ENCODE measurements around the gene CDC73. TPM values are rescaled to one million over a fixed set of nuclear protein-coding genes. Genes with fewer than 3 reads are reported as not detected.

CDC73 gene
- total and polyA plus RNA-seq, 2 donors (not counting 3 experiments of a cell fraction or from before 2014, with no cell fraction given), result 9.9 to 55.8 TPM

GRCh38 chr1:193184776-193185175 lies 62.9 kb downstream of the CDC73 start:
- Histone ChIP-seq H3K4me3 (replicated peaks in 1 of 3; ENCODE audit: insufficient read depth in 1 of 3, low read depth in 1 of 3, low read length in 3 of 3) (no peak overlapping the region), H3K27me3 (ENCODE audit: control insufficient read depth in 2 of 2, insufficient read depth in 2 of 2, low read length in 2 of 2) (no peaks in the 10 kb centered on the region), H3K9ac (replicated peaks; ENCODE audit: extremely low read depth, insufficient read depth, low read length) (no peak overlapping the region), H3K9me1 (replicated peaks; ENCODE audit: control insufficient read depth, extremely low read depth, insufficient read depth, low read length) (peaks cover 3% of the 10 kb centered on the region), H4K20me1 (replicated peaks; ENCODE audit: control insufficient read depth, extremely low read depth, insufficient read depth, low read length) (peaks cover 12% of the 10 kb centered on the region), H3K79me2 (ENCODE audit: control insufficient read depth, insufficient read depth, low read length) (peaks cover 53% of the 10 kb centered on the region), H2AFZ (ENCODE audit: low read depth, low read length) (no peak overlapping the region), H3K36me3 (ENCODE audit: control insufficient read depth in 2 of 2, extremely low read depth in 1 of 2, insufficient read depth in 2 of 2, low read length in 2 of 2) (no peaks in the 10 kb centered on the region), H3K4me1 (ENCODE audit: control insufficient read depth, extremely low read depth, insufficient read depth, low read length) (no peaks in the 10 kb centered on the region), H3K9me3 (replicated peaks; ENCODE audit: control insufficient read depth, insufficient read depth, low read length) (no peaks in the 10 kb centered on the region), H3K27ac (ENCODE audit: insufficient read depth, low read depth, low read length) (no peak overlapping the region), H3K4me2 (ENCODE audit: insufficient read depth, low read length) (no peak overlapping the region)
- no TSS peak for BruUV-seq (replicated peaks)
- no peak for TF ChIP-seq POLR2AphosphoS5 (IDR thresholded peaks at IDR 0.05; ENCODE audit: insufficient read depth, low read depth, low read length)
- TF ChIP-seq EZH2 (IDR thresholded peaks at IDR 0.05; ENCODE audit: borderline replicate concordance, low read depth, low read length, severe bottlenecking), result no peak
- TF ChIP-seq FOS (IDR thresholded peaks at IDR 0.05; ENCODE audit: borderline replicate concordance, insufficient read depth, low read length), result no peak
- no peak for TF ChIP-seq JUN (IDR thresholded peaks at IDR 0.05; ENCODE audit: borderline replicate concordance, insufficient read depth, insufficient read length, low read depth)
- TF ChIP-seq, protein P1, sequence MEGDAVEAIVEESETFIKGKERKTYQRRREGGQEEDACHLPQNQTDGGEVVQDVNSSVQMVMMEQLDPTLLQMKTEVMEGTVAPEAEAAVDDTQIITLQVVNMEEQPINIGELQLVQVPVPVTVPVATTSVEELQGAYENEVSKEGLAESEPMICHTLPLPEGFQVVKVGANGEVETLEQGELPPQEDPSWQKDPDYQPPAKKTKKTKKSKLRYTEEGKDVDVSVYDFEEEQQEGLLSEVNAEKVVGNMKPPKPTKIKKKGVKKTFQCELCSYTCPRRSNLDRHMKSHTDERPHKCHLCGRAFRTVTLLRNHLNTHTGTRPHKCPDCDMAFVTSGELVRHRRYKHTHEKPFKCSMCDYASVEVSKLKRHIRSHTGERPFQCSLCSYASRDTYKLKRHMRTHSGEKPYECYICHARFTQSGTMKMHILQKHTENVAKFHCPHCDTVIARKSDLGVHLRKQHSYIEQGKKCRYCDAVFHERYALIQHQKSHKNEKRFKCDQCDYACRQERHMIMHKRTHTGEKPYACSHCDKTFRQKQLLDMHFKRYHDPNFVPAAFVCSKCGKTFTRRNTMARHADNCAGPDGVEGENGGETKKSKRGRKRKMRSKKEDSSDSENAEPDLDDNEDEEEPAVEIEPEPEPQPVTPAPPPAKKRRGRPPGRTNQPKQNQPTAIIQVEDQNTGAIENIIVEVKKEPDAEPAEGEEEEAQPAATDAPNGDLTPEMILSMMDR (IDR thresholded peaks at IDR 0.05; ENCODE audit: extremely low read depth in 1 of 2, insufficient read depth in 1 of 2, low read depth in 1 of 2, low read length in 2 of 2), result no peak
- no peak for TF ChIP-seq MAX (IDR thresholded peaks at IDR 0.05; ENCODE audit: insufficient read depth, insufficient read length)
- no peak for TF ChIP-seq GATA2 (IDR thresholded peaks at IDR 0.05; ENCODE audit: insufficient read depth, insufficient read length, low read depth, low read length)
- TF ChIP-seq POLR2A (IDR thresholded peaks at IDR 0.05; ENCODE audit: low read depth, low read length), result no peak
- TF ChIP-seq MYC (IDR thresholded peaks at IDR 0.05; ENCODE audit: low read depth, low read length), result no peak
- dilution Hi-C loops (cut with MboI; ENCODE audit: extremely low pct_ligation_motif_present, low sequenced_read_pairs) (no loop called here), intact Hi-C loops (cut with micrococcal nuclease) (loop anchor here (5.0 to 10.0 kb wide), 3 partner anchors 220 to 580 kb away; partner anchors contain the start of gene RGS2)
- POLR2A ChIA-PET, result no interaction called here
- CTCF ChIA-PET, result interaction anchor here (0.7 to 2.6 kb wide), 5 partner anchors 9 to 674 kb away, joined by 3 to 11 read pairs (median 4); no protein-coding TSS in a partner anchor
- no peak for FAIRE-seq
- no peak for DNase-seq (ENCODE audit: low read depth, low spot score)
